Coronary artery (tissue), 2 donors: Measurements from ENCODE around the gene CORO2B.
A peak's percentile ranks its signal among the peaks of the same experiment; 100 is the strongest.

Source experiments
- DNase-seq: peaks from one replicate; pipeline ENCODE4 v3.0.0-alpha.2; 2017; ENCODE audit warnings: low spot score
- H3K27ac ChIP-seq, 2 donors: fragments of 200-600 bp; sonication (generic); one replicate each; pipeline ENCODE4 v1.5.1; 2016 to 2019
- H3K4me3 ChIP-seq: fragments of 200-600 bp; sonication (generic); 2 replicates; pipeline ENCODE4 v1.5.1; 2016; ENCODE audit warnings: mild to moderate bottlenecking, moderate library complexity
- CTCF ChIP-seq: fragments of 200-600 bp; sonication (generic); IDR thresholded peaks from one replicate; pipeline ENCODE4 v1.5.1; 2019; ENCODE audit warnings: antibody characterized with exemption

The CORO2B gene

GRCh38 chr15:68697711-68698690 is 119.2 kb downstream of the CORO2B start:
- Histone ChIP-seq H3K4me3 (no peak overlapping the region), H3K27ac (no peak overlapping the region)
- DNase-seq: no peak
- TF ChIP-seq CTCF: no peak

GRCh38 chr15:68698708-68699107 is 119.9 kb downstream of the CORO2B start:
- H3K4me3 ChIP-seq: no peak overlapping the region
- TF ChIP-seq CTCF: no peak
- H3K27ac ChIP-seq: no peak overlapping the region
- no peak for DNase-seq

- no peak for TF ChIP-seq CTCF
- no peak for DNase-seq
- no peak overlapping the region for H3K27ac ChIP-seq
Observed at GRCh38 chr15:68699124-68699880, 120.5 kb downstream of the CORO2B start.

GRCh38 chr15:68699881-68700454 is 121.2 kb downstream of the CORO2B start:
- no peak for DNase-seq
- H3K4me3 ChIP-seq: peak overlapping the region; percentile 39
- TF ChIP-seq CTCF: no peak
- peak overlapping the region; percentile 1 to 67 for H3K27ac ChIP-seq

More at GRCh38 chr15:68699124-68699880, 120.5 kb downstream of the CORO2B start:
- H3K4me3 ChIP-seq: no peak overlapping the region

- peak overlapping the region; percentile 1 to 67 for H3K27ac ChIP-seq
- peak; percentile 82 for DNase-seq
- peak; percentile 13 for TF ChIP-seq CTCF
- peak overlapping the region; percentile 39 for H3K4me3 ChIP-seq
Observed at GRCh38 chr15:68700455-68701123, 121.8 kb downstream of the CORO2B start.

- TF ChIP-seq CTCF: no peak
- no peak overlapping the region for H3K27ac ChIP-seq
- H3K4me3 ChIP-seq: no peak overlapping the region
- no peak for DNase-seq
Observed at GRCh38 chr15:68701886-68702285, 123.1 kb downstream of the CORO2B start.
